Mesenteric fat pad (tissue), 1 donor: Measurements from ENCODE around the gene GALNT1. TPM values are rescaled to one million over a fixed set of nuclear protein-coding genes. Genes with fewer than 3 reads are reported as not detected.

Experiments
- DNase-seq: peaks from one replicate; pipeline ENCODE4 v3.0.0-alpha.2; 2020; ENCODE audit warnings: low spot score
- total RNA-seq: library from RNA; stranded (reverse); fragmentation: NEBNext Ultra II Directional; extraction: Animal tissue kit (Norgen Biotek cat#: 25700); gene quantifications from one replicate; pipeline ENCODE4 v1.2.1, GENCODE V29; 2021
- donor health status: DM: yes; HTN: yes; CAD: no.

GALNT1 gene
- total RNA-seq, 1 donor from 2014 or later, result 79.0 TPM

DNA sequence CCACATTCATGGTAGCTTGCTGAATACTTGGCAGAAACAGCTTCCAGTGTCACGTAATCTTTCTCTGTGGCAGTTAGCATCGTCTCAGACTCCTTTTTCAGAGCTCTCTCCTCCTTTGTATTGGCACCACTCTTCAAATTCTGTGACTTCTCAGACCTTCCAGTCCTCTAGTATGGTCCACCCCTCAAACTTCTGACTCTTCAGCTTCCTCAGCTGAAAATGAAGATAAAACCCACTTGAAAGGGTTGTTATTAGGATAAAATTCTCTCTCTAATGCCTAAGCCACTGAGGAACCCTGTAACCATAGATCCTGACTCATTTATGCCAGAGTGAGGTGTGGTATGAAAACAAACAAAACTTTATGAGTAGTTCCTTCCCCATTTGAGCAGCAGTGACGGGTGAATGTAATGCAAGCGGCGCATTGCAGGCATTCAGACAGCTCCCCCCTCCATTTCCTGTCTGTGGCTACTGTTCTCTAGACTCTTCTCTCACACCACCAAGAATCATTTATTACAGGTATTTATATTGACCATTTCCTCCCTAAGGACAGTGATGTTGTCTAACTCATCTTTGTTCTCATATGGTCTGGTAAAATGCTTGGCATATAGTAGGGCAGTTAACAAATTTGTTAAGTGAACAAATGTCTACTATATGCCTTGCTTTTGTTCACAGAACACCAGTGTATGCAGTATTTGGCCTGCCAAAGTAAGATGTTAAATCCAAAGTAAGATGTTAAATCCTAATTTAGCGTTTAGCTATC is 35.3 kb downstream of the GALNT1 start:
- DNase-seq, result no peak

DNA sequence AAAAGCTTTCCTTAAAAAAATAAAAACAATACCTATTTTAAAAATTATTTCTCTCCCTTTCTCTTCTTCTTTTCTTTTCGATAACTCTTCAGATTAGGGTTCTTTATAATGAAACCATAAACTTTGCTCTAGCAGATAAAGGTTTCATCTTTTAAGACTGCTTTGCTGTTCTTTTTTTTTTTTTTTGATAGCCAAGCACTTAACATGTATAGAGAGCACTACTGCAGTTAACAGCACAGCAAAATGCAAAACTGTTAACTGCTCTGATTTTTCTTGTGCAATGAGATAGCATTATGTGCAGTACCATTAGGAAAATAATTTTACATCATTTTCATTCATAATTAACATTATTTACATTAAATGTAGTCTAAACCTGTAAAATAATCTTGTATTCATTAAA is 36.3 kb downstream of the GALNT1 start:
- no peak for DNase-seq

DNA sequence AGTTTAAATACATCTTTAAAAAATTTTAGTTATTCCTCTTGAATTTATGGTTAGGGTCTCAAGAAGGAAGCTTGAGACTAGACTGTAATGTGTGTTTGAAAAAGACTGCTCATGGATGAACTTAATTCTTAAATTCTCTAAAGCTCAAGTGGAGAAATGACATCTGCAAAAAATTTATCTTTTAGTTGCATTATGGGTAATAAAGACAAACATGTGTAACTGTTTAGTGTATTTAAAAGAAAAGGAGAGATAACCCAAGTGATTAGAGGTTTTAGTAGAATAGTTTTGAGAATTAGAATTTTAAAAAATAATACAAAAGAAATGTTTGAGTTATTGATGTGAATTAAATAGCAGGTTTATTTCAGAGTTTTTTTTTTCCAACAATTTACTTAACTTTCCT is 36.7 kb downstream of the GALNT1 start:
- no peak for DNase-seq

DNA sequence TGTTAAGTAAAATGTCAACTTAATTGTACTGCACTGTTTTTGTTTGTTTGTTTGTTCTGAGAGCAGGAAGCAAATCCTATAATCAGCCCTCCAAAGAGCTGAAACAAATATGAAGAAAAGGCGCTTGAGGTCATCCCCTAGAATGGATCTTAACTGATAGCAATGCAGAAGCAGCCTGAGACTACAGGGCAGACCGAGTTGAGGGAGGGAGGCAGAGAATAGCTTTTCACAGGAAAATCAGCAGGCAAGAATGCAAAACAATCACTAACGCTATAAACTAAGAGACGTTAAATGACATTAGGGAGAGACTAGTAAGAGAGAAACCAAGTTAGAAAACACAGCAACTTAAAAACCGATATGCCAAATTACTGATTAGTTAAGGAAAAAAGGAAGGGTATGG is 37.2 kb downstream of the GALNT1 start:
- DNase-seq, result no peak

DNA sequence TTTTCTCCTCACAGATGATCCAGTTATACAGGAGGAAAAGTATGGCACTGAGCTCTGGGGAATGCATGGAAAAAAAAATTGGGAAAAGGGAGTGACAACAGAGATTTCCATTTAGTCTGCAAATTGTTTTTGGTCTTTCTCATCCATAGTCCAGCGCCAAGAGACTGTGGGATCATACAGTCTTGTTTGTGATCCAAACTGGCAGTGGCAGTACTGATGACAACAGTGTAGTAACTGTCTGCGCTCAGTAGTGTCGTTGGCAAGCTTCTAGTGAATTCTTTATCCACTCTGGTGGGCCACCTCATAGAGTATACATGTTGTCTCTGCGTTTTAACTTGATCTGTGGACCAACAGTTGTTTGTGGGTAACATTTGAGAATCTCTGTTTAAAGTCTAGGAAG is 37.9 kb downstream of the GALNT1 start:
- no peak for DNase-seq

DNA sequence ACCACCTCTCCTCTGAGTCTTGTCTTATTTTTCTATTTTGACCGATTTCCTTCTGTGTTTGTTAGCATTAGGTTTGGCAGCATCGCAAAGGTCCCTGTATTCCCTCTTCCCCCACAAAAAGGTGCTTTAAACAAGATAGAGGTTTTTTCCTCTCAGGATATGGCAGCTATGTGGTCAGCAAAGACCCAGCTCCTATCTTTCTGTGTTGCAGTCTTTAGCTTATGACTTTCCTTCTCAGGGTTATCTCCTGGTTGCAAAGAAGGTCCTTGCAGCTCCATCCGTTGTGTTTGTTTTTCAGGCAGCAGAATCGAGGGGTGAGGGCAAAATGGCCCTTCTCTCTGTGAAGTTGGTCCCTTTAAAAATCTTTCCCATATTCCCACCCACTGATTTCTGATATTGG is 38.4 kb downstream of the GALNT1 start:
- no peak for DNase-seq

DNA sequence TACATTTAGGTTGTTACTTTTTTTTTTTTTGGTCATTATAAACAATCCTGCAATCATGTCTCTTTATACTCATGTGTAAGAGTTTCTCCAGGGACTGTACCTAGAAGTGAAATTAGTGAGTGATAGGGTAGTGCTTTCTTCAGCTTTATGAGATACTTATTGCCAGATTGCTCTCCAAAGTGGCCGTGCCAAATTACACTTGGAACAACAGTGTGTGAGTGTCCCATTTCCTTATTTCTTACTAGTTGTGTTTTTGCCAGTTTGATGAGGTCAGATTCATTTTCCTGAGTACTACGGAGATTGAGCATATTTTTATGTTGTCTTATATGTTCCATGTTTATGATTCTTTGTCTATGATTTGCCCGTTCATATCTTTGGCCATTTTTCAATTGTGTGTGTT is 39.2 kb downstream of the GALNT1 start:
- no peak for DNase-seq

DNA sequence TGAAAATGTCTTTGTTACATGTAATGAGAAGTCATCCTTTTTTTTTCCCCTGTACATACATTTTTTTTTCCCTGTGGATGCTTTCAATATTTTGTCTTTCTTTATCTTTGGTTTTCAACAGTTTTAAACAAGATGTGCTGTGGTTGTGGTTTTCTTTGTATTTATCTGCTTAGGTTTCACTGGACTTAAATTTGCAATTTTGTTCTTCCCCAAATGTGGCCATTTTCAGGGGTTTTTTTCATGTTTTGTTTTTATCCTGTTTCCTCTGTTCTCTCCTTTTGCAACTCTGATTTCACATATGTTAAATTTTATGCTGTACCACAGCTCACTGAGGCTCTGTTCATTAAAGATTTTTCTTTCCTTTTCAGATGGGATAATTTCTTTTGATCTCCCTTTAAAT is 41.7 kb downstream of the GALNT1 start:
- no peak for DNase-seq

DNA sequence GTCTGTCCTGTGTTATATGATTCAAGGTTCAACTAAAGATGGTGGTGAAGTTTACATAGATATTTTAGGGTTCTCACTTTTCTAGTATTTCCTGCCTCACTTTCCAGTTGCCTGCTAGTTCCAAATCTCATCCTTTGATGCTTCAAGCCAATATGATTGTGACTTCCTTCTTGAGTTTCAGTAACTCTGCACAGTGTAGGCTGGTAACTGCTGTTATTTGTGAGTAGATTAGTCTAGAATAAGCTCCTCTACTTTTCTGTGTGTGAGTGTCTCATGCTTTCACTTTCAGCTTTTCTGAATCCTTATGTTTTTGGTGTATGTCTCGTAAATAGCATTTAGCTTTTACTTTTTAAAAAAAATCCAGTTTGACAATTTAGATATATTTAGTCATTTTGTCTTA is 42.6 kb downstream of the GALNT1 start:
- no peak for DNase-seq

DNA sequence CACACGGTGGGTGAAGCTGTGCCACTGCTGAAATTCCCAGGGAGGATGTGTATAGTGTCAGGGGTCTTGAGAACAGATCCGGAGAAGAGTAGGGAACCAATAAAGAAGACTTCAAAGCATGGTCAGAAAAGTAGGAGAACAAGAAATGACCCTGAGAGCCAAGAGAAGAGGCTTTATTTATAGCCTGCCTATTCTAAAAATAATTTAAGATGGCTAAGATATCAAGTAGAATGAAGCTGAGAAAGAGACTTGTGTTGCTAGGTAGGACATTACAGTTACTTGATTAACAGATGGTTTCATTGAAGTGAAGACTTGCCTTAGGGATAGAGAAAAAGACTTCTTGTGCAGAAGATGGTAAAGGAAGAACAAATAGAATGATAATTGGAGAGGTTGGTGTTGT is 43.7 kb downstream of the GALNT1 start:
- no peak for DNase-seq

DNA sequence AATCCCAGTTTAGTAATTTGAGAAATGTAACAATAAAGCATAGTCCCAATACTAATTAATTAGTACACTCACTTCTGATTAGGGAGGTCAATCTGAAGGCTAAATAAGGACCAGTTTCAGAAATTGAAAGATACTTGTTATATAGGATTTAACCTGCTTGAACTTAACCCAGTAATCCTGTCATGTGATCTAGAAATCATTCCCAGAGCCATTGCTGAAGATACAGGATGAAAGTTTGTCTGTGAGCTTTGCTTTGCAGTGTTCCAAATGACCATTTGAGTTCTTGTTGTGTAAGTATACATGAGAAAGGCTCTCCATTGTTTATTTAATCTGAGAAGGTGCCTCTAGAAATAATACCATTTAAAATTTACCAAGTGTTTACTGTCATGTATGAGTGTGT is 52.2 kb downstream of the GALNT1 start:
- no peak for DNase-seq

DNA sequence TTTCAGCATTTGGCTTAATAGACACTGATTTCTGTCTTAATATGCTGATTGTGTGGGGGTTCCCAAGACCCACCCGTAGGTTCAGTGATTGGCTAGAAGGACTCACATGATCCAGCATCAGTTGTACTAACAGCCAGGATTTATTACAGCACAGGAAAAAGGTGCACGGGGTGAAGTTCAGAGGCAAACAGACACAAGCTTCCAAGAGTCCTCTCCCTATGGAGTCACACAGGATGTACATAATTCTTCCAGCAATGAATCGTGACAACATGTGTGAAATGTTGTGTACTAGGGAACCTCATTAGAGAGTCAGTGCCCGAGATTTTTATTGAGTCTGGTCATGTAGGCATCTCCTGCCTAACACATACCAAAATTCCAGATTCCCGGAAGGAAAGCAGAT is 52.8 kb downstream of the GALNT1 start:
- no peak for DNase-seq

DNA sequence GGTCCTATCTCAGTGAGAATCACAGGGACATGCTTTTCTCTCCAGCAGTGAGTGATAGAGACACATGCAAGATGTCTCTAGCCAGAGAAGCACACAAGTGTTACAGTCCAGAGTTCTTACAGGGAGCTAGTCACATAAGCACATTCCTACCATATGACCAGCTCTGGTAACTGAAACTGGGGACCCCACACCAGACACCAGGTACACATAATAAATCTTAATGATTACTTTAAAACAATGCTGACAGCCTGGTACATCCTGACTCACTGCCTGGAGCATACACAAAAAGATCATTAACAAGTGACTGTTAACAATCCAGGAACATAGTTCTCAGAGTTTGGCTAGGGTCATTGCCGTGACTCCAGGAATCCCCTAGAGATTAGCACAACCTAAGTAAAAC is 53.6 kb downstream of the GALNT1 start:
- DNase-seq, result no peak

DNA sequence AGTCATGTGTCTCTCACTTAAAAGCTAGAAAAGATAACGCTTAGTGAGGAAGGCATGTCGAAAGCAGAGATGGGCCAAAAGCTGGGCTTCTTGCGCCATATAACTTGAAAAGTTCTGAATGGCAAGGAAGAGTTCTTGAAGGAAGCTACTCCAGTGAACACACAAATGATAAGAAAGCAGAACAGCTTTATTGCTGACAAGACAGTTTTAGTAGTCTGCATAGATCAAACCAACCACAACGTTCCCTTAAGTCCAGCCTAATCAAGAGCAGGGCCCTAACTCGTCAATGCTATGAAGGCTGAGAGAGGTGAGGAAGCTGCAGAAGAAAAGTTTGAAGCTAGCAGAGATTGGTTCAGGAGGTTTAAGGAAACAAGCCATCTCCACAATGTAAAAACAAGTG is 55.7 kb downstream of the GALNT1 start:
- no peak for DNase-seq

DNA sequence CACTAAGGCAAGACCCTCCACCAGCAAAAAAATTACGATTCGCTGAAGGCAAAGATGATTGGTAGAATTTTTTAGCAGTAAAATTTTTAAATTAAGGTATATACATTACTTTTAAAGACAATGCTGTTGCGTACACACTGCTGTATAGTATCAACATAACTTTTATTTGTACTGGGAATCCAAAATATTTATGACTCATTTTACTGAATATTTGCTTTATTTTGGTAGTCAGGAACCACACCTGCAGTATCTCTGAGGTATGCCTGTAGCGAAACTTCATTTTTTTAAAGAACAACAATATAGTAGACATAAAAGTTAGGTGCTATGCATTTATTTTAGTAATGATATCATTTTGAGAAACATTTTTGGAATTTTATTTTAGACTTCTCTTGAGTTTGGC is 57.8 kb downstream of the GALNT1 start:
- DNase-seq, result no peak

DNA sequence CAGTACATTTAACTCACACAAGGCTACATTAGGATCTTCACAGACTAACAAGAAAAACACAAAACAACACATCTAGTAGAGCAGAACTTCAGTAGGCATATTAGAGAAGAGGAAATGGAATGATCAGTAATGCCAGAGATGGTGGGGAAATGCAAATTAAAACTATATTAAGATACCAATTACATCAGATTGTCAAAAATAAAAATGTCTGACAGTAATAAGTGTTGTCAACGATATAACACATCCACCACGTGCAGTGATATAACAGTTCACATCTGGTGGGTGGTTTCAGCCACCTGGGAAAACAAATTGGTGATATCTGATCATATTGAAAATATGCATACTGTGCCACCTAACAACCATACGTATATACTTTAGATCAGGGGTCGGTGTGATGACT is 59.9 kb downstream of the GALNT1 start:
- no peak for DNase-seq

DNA sequence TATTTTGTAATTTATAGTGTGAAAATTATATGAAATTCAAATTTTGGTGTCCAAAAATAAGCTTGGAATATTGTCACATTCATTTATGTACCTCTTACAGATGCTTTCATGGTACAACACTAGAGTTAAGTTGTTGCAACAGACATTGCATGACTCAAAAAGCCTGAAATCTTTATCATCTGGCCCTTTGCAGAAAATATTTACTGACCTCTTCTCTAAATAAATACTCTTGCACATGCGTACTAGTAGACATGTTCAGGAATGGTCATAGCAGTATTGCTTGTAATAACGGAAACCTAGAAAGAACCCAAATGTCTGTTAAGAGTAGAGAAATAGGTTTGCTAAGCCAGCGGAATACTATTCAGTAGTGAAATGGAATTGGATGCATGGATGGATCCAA is 60.4 kb downstream of the GALNT1 start:
- no peak for DNase-seq

DNA sequence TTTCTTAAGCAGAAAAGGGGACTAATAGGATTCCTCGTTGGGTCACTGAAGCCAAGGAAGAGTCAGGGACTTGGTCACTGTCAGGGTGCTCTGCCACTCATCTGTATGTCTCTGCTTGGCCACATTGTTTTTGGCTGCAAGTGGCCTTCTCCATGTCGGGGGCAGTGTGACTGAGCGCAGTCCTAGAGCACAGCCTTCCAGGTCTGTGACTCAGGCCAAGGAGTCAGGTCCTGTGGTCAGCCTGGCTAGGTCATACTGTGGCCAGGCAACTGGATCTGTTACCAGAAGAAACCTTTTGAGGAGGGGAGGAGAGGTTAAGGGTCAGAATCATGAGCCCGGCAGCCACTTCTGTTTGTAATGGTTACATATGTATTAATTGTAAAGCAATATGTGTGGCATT is 61.3 kb downstream of the GALNT1 start:
- DNase-seq, result no peak

DNA sequence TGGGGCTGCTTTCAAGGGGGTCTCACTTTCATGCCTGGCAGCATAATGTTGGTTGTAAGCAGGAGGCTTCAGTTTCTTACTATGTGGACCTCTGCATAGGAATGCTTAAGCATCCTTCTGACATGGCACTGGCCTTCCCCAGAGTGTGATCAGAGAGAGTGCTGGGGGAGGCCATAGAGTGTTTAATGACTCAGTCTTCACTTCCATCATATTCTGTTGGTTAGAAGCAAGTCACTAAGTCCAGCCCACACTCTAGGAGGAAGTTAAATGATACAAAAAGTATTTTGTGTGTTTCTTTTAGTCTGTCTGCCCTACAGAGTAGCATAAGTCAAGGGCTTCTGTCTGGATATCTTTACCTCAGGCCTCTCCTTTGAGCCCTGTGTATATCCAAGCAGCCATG is 64.9 kb downstream of the GALNT1 start:
- no peak for DNase-seq

DNA sequence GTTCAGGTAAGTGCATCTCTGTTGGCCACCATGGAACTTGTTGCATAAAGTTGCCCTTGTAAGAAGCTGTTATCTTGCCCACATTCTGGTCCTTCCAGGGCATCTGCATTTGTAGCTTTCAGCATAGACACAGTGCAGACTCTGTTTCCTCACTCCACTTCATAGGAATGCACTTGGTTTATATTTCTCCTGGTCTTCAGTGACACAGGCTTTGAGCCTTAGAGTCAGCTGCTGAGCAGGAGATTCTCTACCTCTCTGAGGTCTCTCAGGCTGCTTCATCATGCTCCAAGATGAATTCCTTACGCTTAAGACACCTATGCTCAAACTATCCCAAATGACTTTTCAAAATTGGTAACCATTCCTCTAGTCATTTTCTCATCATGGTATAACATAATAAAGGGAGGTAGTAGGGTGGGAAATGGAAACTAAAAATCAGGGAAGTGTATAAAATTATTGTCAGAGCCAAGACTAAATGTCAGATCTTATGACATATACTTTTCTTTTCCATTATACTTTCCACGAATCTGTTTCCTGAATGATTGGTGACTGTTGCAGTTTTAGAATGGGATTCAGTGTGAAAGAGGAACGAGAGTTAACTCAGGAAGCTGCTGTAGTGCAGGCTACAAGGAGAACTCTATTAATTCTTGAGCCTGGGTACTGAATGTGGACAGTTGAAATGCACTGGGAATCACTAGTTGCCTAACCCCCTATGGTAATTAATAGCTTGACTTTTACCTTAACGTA is 72.0 kb downstream of the GALNT1 start:
- DNase-seq, result no peak

DNA sequence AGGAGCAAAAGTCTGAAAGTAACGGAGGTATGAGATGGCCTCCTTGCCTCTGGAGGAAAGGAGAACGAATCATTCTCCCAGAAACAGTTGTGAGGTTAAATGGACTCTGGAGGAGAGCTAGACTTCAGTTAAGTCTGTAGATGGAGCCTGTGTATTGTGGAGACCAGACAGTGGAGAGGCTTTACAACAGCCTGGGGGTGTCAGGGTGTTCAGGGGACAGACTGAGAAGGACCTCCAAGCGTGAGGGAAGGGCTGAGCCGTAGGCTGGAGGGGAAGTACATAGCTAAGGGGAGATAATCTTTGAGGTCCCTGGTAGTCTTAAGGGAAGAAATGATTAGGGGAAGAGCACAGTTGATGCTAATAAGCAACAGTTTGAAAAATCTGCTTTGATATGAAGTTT is 76.6 kb downstream of the GALNT1 start:
- DNase-seq, result no peak

DNA sequence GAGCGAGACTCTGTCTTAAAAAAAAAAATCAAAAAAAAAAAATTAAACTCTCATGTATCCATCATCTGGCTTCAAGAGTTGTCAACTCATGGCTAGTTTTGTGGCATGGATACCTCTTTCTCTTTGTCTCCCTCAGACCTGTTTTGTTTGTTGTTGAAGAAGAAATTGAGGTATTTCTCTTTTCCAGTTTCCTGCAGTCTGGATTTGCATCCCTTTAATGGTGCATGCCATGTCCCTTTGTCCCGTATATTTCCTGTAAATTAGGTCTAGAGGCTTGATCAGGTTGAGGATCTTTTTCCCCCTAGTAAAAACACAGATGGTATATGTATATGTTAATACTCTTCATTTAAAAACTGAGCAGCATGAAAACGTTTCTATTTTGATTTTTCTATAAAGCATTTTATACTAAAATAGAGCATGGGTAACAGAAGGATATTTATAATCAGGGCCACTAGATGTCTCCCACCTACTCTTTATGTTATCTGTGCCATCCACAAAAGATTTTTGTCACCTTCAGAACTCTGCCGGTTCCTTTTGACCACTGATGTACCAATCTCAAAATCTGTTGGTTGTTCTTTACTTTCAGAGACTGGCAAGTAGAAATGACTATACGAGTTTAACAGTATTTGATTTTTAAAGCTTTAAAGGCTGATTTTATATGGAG is 80.1 kb downstream of the GALNT1 start:
- no peak for DNase-seq
